NCI-H345 (cell line): ENCODE results near the gene RNF157.

Experiments
- DNase-seq: peaks from one replicate; lab custom pipeline; 2025; lab: John Stamatoyannopoulos, UW

Gene RNF157

GRCh38 chr17:76139801-76140660 is 100.3 kb downstream of the RNF157 start:
- no peak for DNase-seq

GRCh38 chr17:76138896-76139752 is 101.2 kb downstream of the RNF157 start:
- no peak for DNase-seq

DNA sequence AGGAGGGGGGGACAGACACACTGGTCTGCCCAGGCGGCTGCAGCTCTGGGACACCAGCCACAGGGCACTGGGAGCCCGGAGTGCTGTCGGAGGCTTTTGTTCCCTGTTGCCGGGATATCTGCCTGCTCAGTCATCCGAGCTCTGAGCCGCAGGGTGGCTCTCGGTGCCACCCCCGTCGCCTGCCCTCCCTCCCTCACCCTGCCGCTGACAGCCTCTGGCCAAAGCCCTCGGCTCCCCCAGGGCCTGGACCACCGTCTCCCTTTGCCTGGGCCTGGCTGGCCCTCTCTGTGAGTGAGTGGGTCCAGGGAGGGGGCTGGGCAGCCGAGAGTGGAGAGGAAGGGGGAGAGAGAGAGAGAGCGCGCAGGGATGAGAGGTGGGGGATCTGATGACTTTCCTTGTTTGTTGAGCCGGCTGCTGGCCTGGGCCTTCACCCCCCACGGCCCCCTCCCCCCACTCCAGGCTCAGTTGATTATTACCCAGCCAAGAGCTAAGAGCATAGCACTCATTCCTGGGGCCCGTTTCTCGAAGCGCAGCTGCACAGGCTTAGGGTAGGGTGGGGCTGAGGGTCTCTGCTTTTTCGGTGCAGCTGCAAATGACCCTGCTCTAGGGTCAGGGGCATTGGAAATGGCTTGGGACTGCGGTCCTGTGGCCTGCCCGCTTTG is 101.9 kb downstream of the RNF157 start:
- peak; percentile 75 for DNase-seq

DNA sequence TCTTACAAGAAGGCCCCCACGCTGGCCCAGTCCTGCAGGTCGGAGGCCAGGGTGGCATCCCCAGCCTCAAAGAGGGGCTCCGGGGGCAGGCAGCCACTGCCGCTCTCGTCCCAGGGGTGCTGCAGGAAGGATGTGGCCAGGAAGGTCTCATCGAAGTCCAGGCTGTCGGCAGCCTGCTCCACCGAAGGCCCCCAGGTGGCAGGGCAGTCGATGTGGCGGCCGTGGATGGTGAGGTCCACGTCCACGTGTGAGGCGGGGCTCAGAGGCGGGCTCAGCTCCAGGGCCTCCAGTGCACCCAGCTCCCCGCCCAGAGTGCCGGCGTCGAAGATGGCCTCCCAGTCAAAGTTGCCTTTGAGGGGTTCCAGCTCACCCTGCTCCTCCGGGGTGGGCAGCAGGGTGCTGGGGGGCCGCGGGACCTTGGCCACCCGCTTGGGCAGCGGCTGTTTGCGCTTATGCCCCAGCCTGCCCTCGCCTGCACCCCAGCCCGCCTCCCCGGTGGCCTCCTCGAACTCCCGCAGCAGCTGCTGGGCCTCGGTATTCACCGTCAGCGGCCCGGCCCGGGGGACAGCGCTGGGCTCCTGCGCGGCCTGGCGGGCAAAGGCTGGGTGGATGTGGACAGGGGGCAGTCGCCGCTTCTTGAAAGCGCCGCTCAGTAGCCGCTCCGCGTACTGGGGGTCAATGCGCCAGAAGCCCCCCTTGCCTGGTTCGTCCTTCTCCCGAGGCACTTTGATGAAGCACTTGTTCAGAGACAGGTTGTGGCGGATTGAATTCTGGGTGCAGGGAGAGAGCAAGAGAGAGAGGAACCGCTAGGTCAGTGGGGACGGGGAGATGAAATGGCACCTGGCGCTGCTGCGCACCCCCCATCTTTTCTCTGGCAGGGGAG is 102.7 kb downstream of the RNF157 start:
- DNase-seq = no peak

DNA sequence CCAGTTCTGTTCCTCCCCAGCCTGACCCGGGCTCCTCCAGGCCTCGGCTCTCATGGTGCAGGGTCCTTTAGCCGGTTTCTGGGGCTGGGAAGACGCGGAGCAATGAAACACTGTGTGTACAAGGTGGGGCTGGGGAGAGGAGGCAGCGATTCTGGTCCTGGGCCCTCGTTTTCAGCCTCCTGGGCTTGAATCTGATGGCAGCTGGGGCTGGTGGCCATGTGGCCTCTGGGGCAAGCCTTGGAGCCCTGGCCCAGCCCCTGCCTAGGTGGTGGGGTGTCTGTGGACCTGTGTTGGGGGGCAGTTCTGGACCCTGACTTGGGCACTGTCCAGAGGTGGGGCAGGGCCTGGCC is 103.3 kb downstream of the RNF157 start:
- DNase-seq = no peak

DNA sequence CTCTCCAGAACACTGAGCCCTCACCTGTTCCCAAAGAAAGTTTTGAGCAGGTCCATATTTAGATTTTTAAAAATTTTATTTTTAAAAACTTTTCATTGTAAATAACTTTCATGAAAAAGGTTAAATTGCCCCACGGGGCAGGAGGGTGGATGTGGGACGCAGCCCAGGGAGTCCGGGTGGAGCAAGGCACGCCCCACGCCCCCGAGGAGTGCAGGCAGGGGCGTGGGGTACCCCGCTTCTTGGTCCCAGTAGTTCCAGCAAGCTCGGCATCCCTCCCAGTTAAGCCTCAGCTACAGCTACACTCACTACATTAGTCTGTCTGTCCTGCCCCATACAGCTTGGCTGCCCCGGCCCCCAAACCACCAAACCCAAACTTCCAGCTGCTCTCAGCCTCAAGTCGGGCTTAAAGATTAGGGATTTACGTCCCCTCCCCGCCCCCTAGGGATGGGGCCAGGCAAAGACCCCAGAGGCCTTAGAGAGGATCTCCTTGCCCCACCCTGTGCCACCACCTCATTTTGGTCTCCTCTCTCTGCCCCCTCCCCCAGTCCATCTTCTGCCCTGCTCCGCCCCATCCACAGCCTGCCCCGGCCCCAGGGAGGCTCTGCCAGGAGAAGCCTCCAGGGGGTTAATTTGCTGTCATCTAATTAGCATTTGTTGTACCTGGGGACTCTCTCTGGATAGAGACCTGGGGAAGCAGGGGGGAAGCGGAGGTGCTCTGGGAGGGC is 103.9 kb downstream of the RNF157 start:
- no peak for DNase-seq

GRCh38 chr17:76135810-76136188 is 104.5 kb downstream of the RNF157 start:
- no peak for DNase-seq

DNA sequence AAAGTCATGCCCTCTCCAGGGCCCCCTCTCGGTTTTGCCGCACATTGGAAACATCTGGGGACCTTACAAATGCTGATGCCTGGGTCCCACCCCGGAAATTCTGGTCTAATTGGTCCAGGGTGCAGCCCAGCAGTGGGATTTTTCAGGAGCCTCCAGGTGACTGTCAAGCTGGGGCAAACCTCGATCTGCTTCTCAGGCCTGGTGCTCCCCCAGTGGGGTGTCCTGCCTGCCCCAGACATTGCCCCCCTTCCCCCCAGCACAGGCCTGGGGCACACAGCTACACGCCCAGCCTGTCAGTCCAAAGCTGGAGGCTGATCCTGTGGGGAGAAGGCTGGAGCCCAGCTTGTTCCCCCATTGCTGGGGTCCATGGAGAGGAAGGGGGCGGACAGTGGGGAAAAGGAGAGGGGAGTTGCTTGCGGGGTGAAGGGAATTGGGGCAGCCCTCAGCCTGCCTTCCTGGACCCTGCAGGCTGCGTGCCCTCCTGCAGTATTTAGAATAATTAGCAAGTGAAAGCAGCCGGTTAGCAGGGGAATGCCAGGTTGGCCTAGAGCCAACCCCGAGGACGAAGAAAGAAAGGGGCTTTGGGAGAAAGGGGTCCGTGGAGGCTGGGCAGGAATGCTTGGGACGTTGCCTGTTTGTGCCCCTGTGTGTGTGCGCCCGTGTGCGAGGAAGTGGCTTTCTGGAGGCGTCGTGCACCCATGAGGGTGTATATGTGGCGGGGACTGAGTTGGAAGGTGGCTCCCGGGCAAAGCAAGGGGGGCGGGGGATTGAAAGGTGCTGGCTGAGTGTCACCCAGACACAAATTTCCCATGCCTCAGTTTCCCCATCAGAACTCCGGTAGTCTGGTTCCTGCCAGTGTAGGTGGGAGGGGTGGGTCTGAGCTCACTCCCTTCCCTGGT is 105.1 kb downstream of the RNF157 start:
- DNase-seq = no peak

- peak; percentile 97 for DNase-seq
Measured at GRCh38 chr17:76132574-76133338, 107.5 kb downstream of the RNF157 start.

DNA sequence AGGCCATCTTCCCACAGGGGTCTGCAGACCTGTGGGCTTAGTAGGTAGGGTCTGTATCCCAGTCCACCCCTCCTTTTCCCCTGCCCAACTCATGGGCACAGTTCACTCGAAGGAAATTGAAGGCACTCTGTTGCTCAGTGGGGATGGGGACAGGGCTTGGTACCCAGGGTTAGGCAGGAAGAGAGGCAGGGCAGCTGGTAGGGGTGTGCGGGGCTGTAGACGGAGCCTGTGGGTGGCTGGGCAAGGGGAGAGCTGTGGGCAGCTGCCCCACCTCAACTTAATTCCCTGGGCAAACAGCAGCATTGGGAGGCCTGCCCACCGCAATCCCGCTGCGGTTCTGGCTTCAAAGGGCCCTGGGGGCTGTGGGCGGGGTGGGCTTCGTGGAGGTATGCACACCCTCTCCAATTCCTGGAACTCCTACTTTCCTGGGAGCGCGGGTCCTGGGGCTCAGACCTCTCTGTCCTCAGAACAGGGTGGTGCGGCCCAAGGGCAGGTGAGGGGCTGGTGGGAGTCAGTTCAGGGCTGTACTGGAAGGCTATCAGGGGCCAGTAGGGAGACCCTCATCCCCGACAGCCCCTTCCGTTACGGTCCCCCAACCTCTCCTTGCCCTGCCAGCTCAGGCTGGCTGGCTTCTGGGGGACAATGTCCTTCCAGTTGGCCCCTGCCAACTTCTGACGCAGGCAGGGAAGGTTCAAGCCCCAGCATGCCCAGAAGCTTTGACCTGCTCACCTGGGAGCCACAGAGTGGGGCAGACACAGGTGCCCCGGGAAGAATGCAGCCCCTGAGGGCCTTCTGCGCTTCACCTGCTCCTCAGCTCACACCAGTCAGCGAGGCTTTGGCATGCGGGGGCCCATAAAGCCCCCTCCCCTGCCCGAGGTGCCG is 108.4 kb downstream of the RNF157 start:
- DNase-seq = no peak

- DNase-seq = no peak
Measured at GRCh38 chr17:76131051-76131691, 109.1 kb downstream of the RNF157 start.

DNA sequence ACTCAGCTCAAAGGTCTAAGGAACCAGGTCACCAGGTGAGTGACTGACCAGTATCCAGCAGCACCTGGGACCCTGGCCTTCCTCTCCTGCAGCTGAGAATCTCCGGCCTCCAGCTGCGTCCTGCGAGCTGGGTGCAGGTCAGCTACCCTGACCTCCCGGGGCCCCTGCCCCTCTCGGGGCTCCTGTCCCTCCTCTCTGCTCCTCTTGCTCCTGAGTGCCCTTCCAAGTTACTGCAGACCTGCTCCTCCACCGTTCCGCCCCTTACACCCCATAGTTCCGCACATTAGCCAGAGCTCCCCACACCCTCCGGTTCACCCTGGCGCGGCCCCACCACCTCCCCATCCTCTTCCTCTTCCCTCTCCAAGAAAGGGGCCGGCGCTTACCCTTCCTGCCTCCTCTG is 109.8 kb downstream of the RNF157 start:
- DNase-seq = no peak

DNA sequence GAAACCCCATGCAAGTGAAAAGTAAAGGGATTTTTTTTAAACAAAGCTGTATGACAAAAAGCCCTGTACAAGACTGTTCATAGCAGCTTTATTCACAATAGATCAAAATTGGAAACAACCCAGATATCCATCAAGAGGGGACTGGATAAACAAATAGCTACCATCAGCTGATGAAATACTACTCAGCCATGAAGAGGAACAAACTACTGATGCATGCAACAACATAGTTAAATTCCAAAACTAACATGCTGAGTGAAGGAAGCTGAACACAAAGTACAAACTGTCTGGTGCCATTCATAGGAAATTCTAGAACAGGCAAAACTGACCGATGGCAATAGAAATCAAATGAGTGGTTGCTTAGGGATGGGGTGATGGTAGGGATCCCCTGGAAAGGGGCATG is 114.4 kb downstream of the RNF157 start:
- no peak for DNase-seq

DNA sequence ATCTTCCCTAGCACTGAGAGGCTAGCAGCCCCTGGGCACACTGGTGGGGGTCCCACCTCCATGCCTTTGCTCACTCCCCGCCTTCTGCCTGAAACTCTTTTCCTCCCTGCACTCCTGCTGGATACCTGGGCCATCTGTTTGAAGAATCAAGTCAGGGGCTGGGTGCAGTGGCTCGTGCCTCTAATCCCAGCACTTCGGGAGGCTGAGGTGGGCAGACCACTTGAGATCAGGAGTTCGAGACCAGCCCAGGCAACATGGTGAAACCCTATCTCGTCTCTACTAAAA is 115.0 kb downstream of the RNF157 start:
- no peak for DNase-seq

- DNase-seq = no peak
Measured at GRCh38 chr17:76124582-76125390, 115.5 kb downstream of the RNF157 start.

GRCh38 chr17:76123749-76124581 is 116.3 kb downstream of the RNF157 start:
- DNase-seq = no peak
